Fibroblast of gingiva (primary cell): ENCODE data around the gene STX4.
"Not testable (repeated sequence)": the region's sequence is repeated elsewhere in the genome, so short reads cannot be mapped to it uniquely, and the experiment has no call there.

Experiments
- DNase-seq: peaks from one replicate; pipeline ENCODE4 v3.0.0-alpha.2; 2011; ENCODE audit warnings: low read depth

STX4 gene

GRCh38 chr16:30998852-30999761 lies 34.3 kb upstream of the STX4 start:
- DNase-seq: no peak

DNA sequence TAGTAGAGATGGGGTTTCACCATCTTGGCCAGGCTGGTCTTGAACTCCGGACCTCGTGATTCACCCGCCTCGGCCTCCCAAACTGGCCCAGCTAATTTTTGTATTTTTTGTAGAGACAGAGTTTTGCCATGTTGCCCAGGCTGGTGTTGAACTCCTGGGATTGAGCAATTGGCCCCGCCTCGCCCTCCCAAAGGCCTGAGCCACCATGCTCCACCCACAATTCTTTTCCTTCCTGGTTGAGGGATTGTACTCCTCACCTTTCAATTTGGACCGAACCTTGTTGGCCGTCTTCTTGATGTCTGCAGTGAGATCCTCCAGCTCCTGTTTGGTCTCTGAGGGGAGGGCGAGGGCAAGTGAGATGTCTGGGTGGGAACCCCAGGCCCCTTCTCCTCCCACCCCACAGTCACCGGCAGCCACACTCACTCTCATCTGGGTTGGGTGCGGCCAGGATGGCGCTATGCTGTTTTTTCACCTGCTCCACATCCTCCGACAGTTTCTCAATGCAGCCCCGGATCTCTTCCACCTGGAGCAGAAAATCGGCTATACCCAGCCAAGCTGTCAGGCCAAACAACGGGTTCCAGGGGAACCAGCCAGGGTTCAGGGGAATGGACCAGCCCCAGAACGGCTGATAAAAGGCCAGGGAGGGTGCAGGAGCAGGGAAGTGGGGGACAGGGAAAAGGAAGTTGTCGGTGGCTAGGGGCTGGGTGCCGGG lies 32.5 kb upstream of the STX4 start:
- DNase-seq: no peak

DNA sequence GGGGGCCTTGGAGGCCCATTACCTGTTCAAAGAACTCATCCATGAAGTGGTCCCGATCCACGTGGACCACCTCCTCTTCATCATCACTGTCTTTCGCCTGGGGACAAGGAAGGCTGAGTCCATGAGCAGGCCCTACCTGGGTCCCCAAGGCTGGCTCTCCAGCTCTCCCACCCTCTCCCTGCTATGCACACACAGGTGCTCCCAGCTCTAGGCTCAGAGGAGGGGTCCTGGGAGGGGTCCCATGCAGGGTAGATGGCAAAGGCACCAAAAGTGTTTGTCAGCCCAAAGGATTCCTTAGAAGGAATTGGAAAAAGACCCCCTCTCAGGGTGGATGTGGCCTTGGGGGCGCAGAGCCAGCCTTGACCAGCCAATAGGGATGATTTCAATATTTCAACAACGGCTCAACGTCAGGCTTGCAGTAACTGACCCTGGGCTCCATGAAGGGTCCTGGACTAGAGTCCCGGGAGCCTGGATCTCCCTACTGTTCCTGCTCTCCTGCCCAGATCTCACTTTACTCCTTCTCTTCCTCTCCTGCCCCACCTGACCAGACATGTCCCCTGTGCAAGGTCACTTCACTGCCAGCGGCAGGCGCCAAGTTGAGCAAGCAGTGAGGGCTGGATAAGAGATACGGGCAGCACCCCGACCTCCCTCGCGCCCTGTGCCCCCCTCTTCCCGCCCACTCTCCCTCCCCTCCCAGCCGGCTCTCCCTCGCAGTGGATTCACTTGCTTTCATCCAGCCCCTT lies 31.7 kb upstream of the STX4 start:
- no peak for DNase-seq

DNA sequence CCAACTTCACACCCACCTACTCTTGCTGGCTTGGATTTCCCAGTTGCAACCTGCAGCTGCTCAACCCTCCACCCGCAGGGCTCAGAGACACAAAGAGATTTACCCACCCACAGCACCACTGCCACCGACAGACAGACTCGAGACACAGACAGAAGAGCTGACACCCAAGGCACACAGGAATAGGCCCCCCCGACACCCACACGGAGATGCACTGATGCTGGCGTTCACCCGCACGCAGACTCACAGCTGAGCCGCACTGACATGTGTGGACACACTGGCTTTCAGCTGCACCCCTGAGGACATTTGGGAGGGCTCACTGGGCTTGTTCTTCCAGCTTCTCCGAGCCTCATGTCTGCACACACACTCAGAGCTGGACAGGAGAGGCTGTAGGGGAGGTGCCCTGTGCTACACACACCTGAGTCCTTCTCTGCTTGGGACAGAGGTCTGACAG lies 31.1 kb upstream of the STX4 start:
- DNase-seq: no peak

GRCh38 chr16:31002862-31003341 lies 30.5 kb upstream of the STX4 start:
- DNase-seq: no peak

DNA sequence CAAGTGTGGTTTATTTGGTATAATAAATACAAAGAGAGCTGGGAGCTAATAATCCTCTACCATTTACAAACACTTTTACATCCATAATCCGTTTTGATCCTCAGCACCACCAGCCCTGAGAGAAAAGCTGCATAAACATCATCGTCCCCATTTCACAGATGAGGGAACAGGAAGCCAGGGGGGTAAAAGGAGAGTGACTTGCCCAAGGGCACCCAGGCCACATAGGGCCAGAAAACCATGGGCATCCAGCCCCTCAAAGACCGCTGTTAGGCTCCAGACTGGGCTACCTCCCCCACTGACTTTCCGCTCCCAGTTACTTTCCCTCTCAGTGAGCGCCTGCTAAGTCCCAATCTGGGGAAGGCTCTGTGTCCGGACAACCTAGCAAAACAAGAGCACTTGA lies 29.6 kb upstream of the STX4 start:
- DNase-seq: no peak

DNA sequence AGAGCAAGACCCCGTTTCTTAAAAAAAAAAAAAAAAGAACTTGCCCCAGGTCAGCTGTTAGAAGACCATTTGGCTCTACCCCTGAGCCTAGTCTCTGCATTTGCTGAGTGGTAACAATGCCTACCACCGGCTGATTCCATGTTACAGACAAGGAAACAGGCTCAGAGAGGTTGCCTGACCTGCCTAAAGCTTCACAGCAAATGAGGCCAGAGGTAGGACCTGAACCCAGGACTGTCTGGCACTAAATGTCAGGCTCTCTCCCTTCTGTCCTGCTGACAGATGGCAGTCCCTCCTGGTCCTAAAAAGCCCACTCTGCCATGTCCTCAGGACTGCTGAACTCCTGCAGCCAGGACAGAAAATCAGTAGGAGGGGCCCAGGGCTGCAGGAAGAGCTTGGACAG lies 28.7 kb upstream of the STX4 start:
- no peak for DNase-seq

DNA sequence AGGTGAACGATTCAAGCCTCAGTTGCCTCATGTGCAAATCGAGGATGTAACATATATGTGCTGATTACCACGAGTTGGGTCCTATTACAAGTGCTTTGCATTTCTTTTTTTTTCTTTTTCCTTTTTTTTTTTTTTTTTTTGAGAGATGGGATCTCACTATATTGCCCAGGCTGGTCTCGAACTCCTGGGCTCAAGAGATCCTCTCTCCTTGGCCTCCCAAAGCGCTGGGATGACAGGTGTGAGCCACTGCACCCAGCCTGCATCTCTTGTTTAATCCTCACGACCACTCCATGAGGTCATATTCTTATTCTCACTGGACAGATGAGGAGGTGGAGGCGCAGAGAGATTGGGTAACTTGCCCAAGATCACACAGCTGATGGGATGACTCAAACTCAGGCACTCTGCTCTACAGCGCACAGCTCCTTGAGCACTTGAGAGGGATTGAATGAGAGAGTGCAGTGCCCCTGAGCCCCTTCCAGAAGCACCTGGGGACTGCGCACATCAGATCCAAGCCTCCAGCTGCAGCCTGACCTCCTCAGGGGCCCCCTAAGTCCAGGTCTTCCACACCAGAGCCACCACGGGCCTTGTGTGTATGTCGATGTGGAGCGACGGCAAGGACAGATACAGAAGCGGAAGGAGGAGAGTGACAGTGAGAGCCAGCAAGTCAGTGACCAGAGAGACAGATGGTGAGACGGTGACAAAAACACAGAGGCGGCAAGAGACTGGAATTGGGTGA lies 27.8 kb upstream of the STX4 start:
- no peak for DNase-seq

DNA sequence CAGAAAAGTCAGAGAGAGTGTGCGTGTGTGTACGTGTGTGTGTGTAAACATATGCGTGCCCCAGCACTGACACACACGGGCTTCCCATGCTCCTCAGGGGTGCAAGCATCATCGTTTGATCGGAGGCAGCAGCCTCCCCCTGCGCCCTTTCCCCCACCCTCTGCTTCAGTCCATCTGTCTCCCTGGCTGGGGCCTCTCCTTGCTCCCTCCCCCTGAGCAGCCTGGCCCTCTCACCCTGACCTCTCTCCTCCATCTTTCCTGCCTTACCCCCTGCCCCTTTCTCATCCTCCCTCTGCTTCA lies 27.3 kb upstream of the STX4 start:
- no peak for DNase-seq

- DNase-seq: no peak
Measured at GRCh38 chr16:31006589-31006988, 26.8 kb upstream of the STX4 start.

- DNase-seq: no peak
Measured at GRCh38 chr16:31007684-31008083, 25.7 kb upstream of the STX4 start.

- DNase-seq: no peak
Measured at GRCh38 chr16:31008149-31008548, 25.2 kb upstream of the STX4 start.

GRCh38 chr16:31008551-31008950 lies 24.8 kb upstream of the STX4 start:
- no peak for DNase-seq

GRCh38 chr16:31009120-31009519 lies 24.2 kb upstream of the STX4 start:
- no peak for DNase-seq

- no peak for DNase-seq
Measured at GRCh38 chr16:31009894-31010584, 23.3 kb upstream of the STX4 start.

DNA sequence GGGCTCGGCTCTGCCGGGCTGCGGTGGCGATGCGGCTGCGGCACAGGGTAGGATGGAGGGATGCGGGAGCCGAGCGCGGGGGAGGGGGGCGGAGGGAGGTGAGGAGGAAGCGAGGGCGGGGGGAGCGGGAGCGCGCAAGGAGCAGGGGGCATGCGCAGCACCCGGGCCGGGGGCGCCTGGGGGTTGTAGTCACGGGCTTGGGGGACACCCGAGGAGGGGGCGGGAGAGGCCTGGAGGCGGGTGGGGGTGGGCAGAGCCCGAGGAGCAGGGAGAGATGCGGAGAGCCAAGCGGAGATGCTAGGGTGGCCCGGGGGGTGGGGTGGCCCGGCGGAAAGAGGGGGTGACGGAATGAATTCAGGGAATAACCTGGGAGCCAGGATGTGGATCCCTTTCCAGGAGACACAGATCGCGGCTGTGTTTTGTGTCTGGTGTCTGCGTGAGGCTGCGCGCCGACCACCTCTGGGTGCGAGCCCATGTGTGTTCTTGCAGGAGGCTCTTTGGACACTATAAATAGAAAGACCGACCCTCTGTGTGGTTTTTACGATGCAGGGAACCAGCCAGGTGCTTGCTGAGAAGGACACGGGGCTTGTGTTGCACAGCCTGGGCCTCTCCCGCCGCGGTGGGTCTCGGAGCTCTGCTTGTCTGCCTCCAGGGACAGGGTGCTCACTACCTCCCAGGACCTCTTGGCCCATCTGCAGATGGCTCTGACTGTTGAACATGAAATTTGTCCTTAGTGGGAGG lies 22.6 kb upstream of the STX4 start, which contains the start of gene STX1B:
Gene STX1B (minus strand): TSS at position 54 of the 741 bp plus-strand sequence. CDS start 242 bp downstream, outside the sequence.
- DNase-seq: no peak

- not testable (repeated sequence) for DNase-seq
Measured at GRCh38 chr16:31011815-31012214, 21.5 kb upstream of the STX4 start.

GRCh38 chr16:31013292-31013691 lies 20.1 kb upstream of the STX4 start:
- not testable (repeated sequence) for DNase-seq

- DNase-seq: no peak
Measured at GRCh38 chr16:31016018-31016417, 17.3 kb upstream of the STX4 start.

GRCh38 chr16:31017756-31018155 lies 15.6 kb upstream of the STX4 start:
- DNase-seq: not testable (repeated sequence)
